NCI-H146 (cell line): ENCODE measurements around the gene C20orf202.

ENCODE experiments used
- DNase-seq: peaks from one replicate; lab custom pipeline; 2025; lab: John Stamatoyannopoulos, UW

C20orf202 gene

DNA sequence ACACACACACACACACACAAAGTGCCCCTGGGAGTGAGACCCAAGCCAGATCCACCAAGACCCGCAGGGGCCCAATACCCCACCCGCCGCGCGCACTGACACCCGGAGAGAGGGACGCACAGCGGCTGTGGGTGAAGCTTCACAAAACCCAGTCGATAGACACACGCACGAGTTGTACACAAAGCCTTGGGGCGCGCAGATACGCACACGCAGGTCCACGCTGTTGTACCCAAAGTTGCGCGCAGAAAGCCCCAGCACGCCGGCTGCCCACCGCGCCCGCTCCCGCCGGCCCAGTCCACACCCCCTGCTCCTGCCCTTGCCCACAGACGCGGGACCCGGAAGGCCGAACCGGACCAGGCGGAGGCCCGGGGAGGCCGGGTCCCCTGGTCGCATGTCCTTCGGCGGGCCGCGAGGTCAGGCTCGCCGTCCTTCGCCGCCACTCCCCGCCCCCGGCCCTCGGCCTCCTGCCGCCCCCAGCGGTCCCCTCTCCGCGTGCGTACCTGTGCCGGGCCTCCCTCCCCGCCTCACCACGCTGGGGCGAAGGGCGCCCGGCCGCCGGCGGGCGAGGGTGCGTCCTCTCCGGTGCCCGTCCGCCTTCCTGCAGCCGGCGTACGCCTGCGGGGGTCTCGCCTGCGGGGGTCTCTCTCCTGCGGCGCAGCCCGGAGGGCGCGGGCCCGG is 18.5 kb upstream of the C20orf202 start, which contains the start of gene TMEM74B:
TSS of gene TMEM74B (minus strand) at position 344 of the 678 bp plus-strand sequence. CDS start 1,180 bp downstream, outside the sequence.
- peak; percentile 44 for DNase-seq

DNA sequence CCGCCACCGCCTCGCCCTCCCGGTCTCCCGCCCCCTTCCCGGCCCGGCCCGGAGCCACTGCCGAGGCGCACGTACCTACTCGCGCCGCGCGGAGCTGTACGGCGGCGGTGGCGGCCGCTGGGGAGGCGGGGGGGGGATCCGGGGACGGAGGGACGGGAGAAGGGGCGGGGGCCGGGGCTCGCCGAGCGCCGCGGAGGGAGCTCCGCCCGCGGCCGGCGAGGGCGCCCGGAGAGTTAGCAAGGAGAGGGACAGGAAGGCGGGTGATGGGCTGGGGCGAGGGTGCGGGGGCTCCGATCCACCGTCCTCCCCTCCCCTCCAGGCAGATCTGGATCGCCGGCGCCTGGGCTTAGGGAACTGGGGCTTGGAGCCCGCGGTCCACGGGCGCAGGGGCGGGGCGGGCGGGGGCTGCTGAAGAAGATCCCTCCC is 17.9 kb upstream of the C20orf202 start:
- peak; percentile 65 for DNase-seq

DNA sequence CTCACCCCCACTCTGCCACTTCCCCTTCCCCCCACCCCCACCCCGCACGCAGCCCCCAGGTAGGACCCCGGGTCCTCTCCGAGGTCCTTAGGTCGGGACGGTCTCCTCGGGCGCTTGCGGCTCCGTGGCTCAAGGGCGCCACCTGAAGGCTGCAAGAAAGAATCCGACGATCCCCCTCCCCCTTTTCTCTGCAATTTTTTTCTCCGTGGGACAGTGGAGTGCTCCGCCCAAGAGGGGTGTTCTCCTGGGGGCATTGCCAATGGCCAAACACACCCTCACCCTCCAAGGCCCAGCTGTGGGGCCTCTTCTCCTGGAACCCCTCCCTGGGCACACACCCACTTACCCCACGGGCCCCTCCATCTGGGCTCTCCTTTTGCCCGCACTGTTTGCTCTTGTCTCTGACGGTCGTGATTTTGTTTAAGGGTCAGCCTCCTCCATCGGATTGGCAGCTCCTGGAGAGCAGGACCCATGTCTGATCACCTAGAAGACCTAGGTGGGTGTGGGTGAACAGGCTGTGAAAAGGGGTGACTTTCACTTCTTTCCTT is 17.4 kb upstream of the C20orf202 start:
- peak; percentile 73 for DNase-seq

DNA sequence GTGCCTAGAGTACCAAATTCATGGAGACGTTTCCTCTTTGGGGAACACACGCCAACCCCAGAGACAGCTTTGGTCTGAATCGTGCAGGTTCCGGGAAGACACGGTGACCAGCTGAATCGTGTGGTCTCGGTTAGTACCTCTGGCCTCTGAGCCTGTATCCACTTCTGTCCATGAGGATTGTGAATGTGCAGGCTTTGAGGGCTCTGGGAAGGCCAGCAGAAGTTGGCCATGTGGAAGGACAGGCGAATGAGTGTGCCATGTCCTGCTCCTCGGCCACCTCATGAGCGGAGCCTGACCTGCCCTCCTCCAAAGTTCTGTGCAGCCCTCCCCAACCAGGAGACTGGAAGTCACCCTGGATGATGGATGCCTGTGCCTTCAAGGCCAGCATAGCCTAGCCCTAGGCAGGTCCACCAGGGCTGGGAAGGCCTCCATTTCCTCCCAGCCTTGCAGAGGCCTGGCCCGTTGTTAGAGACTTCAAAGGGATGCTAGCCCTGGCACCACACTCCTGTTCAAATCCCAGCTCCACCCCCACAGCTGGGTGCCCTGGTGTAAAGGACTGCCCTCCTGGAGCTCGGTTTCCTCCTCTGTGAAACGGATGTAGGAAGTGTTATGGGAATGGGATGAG is 16.8 kb upstream of the C20orf202 start:
- no peak for DNase-seq

DNA sequence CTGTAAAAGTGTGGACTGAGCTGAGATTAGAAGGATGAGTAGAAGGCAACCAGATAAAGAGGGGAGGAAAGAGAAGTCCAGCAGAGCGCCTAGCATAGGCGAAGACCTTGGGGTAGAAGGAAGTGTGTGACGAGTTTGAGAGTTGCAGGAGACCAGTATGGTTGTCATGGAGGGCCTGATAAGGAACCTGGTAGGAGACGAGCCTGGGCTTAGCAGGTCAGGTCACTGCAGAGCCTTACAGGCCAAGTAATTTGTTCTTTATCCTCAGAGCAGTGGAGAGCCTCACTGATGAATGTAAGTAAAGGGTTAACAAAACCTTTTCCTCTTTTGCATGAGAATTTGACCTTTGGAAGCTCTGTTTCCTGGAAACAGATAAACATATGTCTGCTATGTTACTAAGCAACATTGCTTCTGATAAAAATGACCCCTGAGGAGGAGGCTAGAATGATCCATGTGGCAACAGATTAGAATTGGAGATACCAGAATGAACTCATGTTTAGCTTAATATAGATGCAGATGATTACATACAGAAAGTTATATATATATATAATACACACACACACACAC is 15.6 kb upstream of the C20orf202 start:
- no peak for DNase-seq

DNA sequence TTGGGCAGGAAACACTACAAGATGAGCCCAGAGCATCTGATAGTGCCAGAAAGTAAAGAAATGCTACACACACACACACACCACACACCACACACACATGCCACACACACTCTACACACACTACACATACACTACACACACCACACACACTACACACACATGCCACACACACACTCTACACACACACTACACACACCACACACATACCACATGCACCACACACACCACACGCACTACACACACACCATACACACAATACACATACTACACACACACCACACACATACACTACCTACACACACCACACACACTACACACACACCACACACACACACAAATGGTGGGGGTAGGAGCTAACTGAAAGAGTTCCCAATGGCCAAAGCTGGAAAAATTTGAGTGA is 14.9 kb upstream of the C20orf202 start:
- no peak for DNase-seq

DNA sequence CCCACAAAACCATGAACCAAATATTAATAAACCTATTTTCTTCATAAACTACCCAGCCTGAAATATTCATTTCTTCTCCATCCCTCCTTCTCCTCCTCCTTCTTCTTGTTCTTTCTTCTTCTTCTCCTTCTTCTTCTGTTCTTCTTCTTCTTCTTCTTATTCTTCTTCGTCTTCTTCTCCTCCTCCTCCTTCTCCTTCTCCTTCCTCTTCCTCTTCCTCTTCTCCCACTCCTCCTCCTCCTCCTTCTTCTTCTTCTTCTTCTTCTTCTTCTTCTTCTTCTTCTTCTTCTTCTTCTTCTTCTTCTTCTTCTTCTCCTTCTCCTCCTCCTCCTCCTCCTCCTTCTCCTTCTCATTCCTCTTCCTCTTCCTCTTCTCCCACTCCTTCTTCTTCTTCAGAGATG is 13.4 kb upstream of the C20orf202 start:
- DNase-seq = no peak

DNA sequence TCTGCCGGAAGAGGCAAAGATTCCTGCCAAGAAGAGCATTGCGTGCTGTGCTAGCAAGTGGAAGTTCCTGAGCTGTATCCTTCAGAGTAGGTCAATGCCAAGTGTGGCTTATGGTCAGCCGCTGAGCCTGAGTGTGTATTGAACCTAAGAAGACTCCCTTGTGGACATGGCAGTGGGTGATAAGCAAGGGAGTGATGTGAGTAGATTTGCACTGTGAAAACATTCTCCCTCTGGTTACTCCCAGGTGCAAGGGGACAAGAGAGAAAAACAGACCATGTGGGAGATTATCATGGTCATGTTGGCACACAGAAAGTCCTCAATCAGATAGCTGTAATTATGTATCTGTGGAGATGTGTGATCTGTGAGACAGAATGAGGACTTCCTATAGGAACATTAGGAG is 12.4 kb upstream of the C20orf202 start:
- no peak for DNase-seq

DNA sequence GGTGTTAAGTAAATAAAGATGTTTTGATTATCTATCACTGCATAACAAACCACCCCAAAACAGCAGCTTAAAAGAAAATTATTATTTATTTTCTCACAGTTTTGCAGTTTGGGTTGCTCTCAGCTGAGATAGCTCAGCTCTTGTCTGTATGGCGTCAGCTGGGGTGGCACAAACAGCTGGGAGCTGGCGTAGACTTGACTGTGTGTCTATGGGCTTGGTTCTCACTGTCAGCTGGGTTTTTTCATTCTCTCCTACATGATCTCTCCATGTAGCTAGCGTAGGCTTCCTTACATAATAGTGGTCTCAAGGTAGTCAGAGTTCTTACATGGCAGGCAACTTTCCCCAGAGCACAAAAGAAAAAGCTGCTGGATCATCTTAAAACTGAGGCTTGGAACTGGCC is 12.0 kb upstream of the C20orf202 start:
- DNase-seq = no peak

DNA sequence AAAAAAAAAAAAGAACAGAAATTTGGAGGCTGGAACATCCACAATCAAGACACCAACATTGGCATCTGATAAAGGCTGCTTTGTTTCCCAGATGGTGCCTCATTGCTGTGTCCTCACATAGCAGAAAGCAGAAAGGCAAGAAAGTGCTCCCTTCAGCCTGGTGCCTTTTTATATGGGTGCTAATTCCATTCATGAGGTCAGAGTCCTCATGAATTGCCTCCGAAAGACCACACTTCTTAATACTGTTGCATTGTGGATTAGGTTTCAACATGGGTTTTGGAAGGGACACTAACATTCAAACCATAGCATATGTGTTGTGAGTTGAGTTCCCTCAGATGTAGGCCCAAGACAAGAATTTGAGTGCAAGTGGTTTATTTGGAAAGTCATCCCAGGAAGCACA is 8.0 kb upstream of the C20orf202 start:
- no peak for DNase-seq

DNA sequence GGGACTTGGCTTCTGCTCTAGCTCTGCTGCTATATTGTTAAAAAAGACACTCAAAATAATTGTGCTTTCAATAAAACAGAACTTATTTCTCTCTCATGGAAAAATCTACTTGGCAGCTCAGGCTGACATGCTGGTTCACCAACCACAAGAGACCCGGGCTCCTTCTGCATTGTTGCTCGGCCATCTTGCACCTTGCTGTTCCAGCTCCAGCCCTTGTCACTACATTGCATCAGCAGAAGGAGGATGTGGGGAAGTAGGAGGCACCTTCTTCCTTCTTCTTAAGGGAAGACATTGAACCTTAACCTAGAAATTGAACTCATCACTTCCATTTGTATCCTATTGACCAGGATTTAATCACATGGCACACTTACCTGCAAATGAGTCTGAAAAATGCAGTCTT is 6.6 kb upstream of the C20orf202 start:
- DNase-seq = no peak

DNA sequence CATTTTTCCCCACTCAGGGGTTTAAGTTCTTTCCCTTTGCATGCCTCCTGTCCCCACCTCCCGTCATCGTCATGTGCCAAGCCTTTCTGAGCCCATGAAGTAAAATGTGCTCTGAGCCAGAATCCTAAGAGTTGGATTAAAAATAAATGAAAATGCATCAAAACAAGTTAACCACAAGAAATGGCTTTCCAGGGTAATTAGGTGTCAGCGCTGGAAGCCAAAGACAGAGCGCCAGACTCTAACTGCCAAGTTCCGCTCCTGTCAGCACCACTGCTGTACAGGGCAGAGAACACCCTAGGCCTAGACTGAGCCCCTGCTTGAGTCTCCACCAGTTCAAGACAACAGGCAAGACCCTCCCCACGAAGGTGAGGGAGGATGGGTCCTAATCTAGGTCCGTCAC is 5.5 kb upstream of the C20orf202 start:
- no peak for DNase-seq

DNA sequence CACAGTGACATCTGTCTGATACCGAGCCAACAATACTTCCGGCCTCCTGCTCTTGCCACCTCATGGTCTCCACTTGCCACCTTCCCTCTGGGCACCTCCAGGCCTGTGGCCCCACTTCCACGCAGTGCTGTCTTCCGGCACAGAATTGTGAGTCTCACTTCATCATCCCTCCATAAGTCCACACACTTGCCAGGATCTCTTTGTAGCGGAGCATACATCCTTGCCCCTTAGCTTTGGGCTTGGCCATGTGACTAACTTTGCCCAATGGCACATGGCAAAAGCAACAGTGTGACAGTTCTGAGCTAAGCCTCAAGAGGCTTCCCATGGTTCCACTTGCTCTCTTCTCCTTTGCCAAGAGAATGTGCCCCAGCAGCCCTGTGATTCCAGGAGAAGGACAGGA is 4.5 kb upstream of the C20orf202 start:
- no peak for DNase-seq

DNA sequence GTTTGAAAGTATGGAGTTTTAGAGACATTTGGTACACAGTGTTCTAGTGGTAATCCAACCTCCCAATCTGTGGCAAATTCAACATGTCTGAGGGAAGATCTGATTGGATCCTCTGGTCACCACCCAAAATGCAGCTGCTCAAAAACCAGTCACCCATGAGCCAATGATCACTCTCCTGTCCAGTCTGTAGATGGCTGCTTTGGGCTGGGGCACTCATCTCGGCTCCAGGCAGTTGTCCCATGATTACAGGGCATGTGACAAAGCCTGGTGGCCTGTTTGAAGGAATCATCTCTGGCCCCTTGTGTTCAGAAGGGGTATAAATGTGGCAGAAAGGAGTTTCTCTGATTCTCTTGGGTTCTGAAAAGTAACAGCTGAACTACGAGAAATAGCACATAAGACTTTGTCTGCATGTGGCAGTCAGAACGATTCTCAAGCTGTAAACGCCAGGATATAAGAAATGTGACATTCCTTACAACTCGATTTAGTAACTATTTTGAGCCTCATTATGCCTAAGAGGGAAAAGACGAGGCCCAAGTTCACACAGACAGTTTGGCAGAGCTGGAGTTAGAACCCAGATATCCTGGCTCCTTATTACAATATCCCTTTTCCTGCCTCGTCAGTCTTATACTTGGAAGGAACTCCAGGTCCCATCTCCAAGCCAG is 3.9 kb upstream of the C20orf202 start:
- DNase-seq = no peak

DNA sequence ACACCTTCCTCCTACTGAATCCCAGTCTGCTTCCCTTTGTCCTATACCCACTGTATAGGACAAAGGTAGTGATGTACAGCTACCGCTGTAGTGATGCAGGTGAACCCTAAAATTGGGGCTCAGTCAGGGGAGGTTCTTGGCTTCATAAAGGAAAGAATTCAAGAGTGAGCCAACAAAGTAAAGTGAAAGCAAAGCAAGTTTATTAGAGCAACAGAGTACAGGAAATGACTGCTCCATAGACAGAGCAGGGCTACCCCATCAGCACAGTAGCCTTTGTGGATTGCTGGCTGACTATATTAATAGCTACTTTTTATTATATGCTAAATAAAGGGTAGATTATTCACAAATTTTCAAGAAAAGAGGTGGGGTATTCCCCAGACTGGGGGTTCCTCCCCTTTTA is 3.3 kb upstream of the C20orf202 start:
- DNase-seq = no peak

DNA sequence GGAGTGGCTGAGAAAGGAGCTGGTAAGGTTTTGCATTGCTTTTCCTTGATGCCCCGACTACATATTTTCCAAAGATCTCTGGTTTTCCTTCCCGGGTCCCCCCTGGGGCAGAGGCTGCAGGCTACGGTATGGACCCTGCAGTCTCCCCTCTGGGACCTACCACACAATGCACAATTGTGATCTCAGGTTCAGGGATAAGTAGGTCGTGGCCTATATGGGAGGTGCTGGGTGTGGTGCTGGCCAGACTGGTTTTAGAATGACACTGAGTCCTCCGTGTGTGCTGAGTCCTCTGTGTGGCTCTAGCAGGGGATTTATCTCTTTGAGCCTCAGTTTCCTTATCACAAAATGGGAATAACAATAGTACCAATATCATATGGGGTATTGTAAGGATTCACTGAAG is 376 bp downstream of the C20orf202 start:
- no peak for DNase-seq

DNA sequence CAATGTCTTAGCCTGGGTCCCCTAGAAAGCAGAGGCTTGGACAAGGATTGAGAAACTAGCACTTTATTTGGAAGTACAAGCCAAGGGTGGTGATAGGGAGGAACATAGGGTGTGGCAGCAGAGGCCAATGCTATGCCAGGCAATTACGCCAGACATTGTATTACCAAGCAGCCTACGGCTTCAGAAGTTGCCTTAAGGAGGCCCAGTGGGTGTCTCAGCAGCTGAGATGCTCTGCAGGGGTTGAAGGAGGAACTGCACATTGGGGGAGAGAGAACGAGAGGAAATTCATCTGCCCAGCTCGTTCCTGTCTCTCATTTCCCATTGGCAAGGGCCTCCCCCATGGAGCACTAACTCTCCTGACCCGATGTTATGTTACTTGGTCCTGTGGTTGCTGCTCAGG is 859 bp downstream of the C20orf202 start:
- no peak for DNase-seq

DNA sequence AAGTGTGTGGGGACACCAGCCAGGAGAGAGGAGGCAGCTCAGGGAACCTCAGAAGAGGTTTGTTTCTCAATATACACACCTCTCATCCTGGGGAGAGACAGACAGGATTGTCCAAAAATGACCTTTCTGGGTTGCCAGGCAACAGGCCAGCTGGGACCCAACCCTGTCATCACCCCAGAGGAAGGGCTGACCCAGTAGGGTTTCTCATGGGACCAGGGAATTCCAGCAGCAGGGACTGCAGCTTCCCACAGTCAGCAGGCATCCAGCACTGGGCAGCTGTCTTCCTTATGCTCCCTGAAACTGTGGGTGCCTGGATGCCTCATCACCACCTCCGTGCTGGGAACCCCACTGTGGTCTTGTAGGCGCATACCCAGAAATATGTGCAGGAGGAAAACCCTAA is 1.3 kb downstream of the C20orf202 start:
- no peak for DNase-seq

DNA sequence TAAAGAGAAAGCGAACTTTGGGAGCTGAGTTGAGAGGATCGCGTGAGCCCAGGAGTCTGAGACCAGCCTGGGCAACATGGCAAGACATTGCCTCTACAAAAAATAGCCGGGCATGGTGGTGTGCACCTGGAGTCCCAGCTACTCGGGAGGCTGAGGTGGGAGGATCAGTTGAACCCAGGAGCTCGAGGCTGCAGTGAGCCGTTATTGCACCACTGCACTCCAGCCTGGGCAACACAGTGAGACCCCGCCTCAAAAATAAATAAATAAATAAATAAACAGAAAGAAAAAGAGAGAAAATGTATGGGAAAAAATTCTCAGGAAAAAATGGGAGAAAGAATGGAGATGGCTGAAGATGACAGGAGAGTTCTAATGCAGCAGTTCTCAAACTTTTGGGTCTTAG is 2.5 kb downstream of the C20orf202 start:
- DNase-seq = no peak

DNA sequence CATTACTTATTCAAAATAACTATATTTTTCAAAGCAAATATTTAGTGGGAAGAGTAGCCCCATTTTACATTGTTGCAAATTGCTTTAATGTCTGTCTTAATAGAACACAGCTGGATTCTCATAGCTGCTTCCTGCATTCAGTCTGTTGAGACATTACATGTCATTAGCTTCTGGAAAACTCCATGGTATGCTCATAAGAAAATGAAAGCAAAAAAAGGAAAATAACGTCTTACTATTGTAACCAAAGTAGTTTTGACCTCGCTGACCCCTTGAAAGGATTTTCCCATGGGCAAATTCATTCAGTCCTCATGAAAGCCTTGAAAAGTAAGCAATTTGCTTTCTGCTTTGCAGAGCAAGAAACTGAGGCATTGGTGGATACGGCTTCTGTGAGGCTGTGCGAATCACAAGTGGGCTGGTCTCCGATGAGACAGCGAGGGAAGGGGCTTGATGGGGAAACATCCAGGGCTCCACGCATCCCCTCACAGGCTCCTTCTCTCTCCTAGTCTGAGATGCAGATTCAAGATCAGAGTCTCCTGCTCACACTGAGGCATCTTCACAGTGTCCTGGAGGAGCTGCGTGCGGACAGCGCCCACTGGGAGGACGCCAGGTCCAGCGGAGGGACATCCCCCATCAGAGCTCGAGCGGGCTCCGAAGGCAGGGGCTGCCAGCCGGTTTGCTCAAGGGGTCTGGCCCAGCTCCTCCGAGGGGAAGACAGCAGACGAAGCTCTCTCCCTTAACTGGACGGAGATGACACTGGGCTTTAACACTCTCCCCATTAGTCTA is 3.3 kb downstream of the C20orf202 start:
- DNase-seq = no peak

DNA sequence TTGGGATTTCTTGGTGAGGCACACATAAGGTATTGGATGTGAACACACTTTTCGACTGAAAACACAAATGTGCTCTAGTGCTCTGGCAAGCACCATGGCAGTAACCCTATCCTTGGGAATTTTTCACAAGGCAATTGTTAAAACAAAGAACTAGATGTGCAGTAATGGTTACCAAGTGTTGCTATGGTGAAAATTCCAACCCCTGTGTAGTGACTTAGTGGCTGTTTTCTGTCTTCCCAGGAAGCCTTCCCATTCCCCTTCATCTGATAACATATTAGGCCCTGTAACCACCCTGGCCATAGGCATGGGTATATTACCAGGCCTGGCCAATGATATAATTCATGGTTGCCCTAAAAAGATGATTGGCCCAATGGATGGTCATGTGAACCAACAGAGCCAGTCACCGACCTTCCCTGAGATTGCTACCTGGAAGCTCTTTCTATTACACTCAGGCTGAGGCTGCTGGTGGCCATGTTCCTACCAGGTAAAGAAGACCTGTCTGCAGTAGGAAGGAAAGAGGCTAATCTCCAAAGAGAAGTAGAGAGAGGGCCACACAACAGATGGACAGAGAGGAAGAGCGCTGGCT is 4.1 kb downstream of the C20orf202 start:
- no peak for DNase-seq
